Lower leg skin (tissue), 3 donors: ENCODE data around the gene TEX13C.

Source experiments
- CTCF ChIP-seq, 3 donors: fragments of 450-650 bp; IDR thresholded peaks; one replicate each; pipeline ENCODE4 v1.5.1; 2016; ENCODE audit warnings: antibody characterized with exemption in 3 of 3, mild to moderate bottlenecking in 3 of 3, moderate library complexity in 2 of 3
- POLR2A ChIP-seq, 2 donors: fragments of 450-650 bp; IDR thresholded peaks; one replicate each; pipeline ENCODE4 v1.6.1; 2016 to 2017; ENCODE audit warnings: antibody characterized with exemption in 2 of 2, mild to moderate bottlenecking in 1 of 2, moderate library complexity in 1 of 2

GRCh38 chrX:125298871-125299270 is 20.8 kb upstream of the TEX13C start:
- no peak for TF ChIP-seq POLR2A (IDR thresholded peaks at IDR 0.05)
- TF ChIP-seq CTCF (IDR thresholded peaks at IDR 0.05) = no peak
